H1 (cell line): Measurements from ENCODE around the gene ICA1. TPM values are rescaled to one million over a fixed set of nuclear protein-coding genes. Genes with fewer than 3 reads are reported as not detected.
A peak's percentile ranks its signal among the peaks of the same experiment; 100 is the strongest.

Experiments used
- CTCF ChIA-PET: fragments of 300-600 bp; sonication (Branson Sonifier 250); formaldehyde crosslinking; loops from one replicate; lab custom pipeline; 2021; ENCODE audit not compliant: partially characterized antibody; lab: Charles Lee
- POLR2A ChIA-PET: fragments of 300-600 bp; sonication (Branson Sonifier 250); formaldehyde crosslinking; loops from one replicate; lab custom pipeline; 2021; ENCODE audit warnings: inconsistent platforms; ENCODE audit not compliant: partially characterized antibody; lab: Charles Lee
- DNase-seq, 2 experiments: peaks; one replicate each; pipeline versions ENCODE4 v3.0.0 to v3.0.0-alpha.2; 2010 to 2022; ENCODE audit warnings: low spot score in 2 of 2, low read depth in 1 of 2, mixed read lengths in 1 of 2
- FAIRE-seq: peaks from 2 replicates; lab custom pipeline; 2011; peaks lifted over from hg19 to GRCh38; lab: Jason Lieb, UNC
- H2AFZ ChIP-seq: 2 replicates; pipeline ENCODE4 v1.8.1; 2012; ENCODE audit warnings: low read length, inconsistent platforms
- H2AK5ac ChIP-seq: 2 replicates; pipeline ENCODE4 v1.6.1; 2013; ENCODE audit warnings: low read depth, low read length
- H2BK120ac ChIP-seq: replicated peaks from 2 replicates; pipeline ENCODE3; 2013; ENCODE audit warnings: low read depth, low read length, inconsistent platforms
- H2BK12ac ChIP-seq: 2 replicates; pipeline ENCODE4 v1.6.1; 2013; ENCODE audit warnings: low read depth, low read length
- H2BK15ac ChIP-seq: 2 replicates; pipeline ENCODE4 v1.6.1; 2013; ENCODE audit warnings: low read length
- H2BK20ac ChIP-seq: 2 replicates; pipeline ENCODE4 v1.6.1; 2013; ENCODE audit warnings: low read length
- H2BK5ac ChIP-seq: 2 replicates; pipeline ENCODE4 v1.6.1; 2013; ENCODE audit warnings: low read depth, low read length
- H3K14ac ChIP-seq: 2 replicates; pipeline ENCODE4 v1.6.1; 2013; ENCODE audit warnings: inconsistent platforms; ENCODE audit not compliant: insufficient read length
- H3K18ac ChIP-seq: 2 replicates; pipeline ENCODE4 v1.6.1; 2013; ENCODE audit warnings: low read length; ENCODE audit errors: extremely low read depth
- H3K23ac ChIP-seq: 2 replicates; pipeline ENCODE4 v1.6.1; 2013; ENCODE audit warnings: inconsistent platforms; ENCODE audit not compliant: insufficient read length
- H3K23me2 ChIP-seq: 2 replicates; pipeline ENCODE4 v1.6.1; 2013; ENCODE audit warnings: low read depth, low read length
- H3K27ac ChIP-seq: 2 replicates; pipeline ENCODE4 v1.6.1; 2011; ENCODE audit warnings: low read depth, low read length, inconsistent platforms
- H3K27me3 ChIP-seq, 4 experiments: replicated peaks in 1 of 4; 1 replicate in 1 of 4; 2 replicates in 3 of 4; pipeline versions ENCODE4 v1.6.1 to v1.8.1; 2011 to 2013; ENCODE audit warnings: low read length in 3 of 4, mild to moderate bottlenecking in 3 of 4, inconsistent platforms in 2 of 4, mixed read lengths in 2 of 4, moderate library complexity in 1 of 4; ENCODE audit not compliant: control insufficient read depth in 3 of 4, insufficient read depth in 3 of 4; ENCODE audit errors: extremely low read depth in 1 of 4
- H3K36me3 ChIP-seq, 4 experiments: 2 replicates each; pipeline versions ENCODE4 v1.6.1 to v1.8.1; 2011 to 2013; ENCODE audit warnings: mild to moderate bottlenecking in 4 of 4, low read length in 3 of 4, moderate library complexity in 2 of 4, control low read depth in 1 of 4, inconsistent platforms in 1 of 4; ENCODE audit not compliant: insufficient read depth in 4 of 4, control insufficient read depth in 2 of 4
- H3K4ac ChIP-seq: replicated peaks from 2 replicates; pipeline ENCODE3; 2013; ENCODE audit warnings: low read length, low read depth, mixed read lengths, inconsistent platforms; ENCODE audit not compliant: insufficient read length
- H3K4me1 ChIP-seq, 4 experiments: replicated peaks in 1 of 4; 1 replicate in 1 of 4; 2 replicates in 3 of 4; pipeline versions ENCODE4 v1.6.1 to v1.8.1; 2011 to 2013; ENCODE audit warnings: low read length in 3 of 4, inconsistent platforms in 2 of 4, mixed read lengths in 1 of 4; ENCODE audit not compliant: insufficient read depth in 4 of 4, control insufficient read depth in 3 of 4
- H3K4me2 ChIP-seq, 2 experiments: 2 replicates each; pipeline versions ENCODE4 v1.6.1 to v1.8.1; 2011 to 2013; ENCODE audit warnings: low read depth in 2 of 2, low read length in 2 of 2, control low read depth in 1 of 2, inconsistent platforms in 1 of 2, mild to moderate bottlenecking in 1 of 2; ENCODE audit not compliant: insufficient read depth in 1 of 2
- H3K4me3 ChIP-seq, 4 experiments: fragments of 200-600, 300-600 bp in 1 of 4; sonication (generic), shearing (Covaris generic), sonication (Bioruptor Twin) in 1 of 4; 2 replicates each; pipeline versions ENCODE4 v1.5.1 to v1.8.1; 2011 to 2016; ENCODE audit warnings: low read length in 4 of 4, low read depth in 3 of 4, control low read depth in 2 of 4, inconsistent platforms in 2 of 4, mild to moderate bottlenecking in 2 of 4, mixed read lengths in 1 of 4, moderate library complexity in 1 of 4; ENCODE audit not compliant: insufficient read depth in 2 of 4; ENCODE audit errors: extremely low read depth in 1 of 4
- H3K56ac ChIP-seq: replicated peaks from 2 replicates; pipeline ENCODE3; 2013; ENCODE audit warnings: low read depth, mild to moderate bottlenecking, mixed read lengths, low read length, inconsistent platforms; ENCODE audit not compliant: insufficient read length
- H3K79me1 ChIP-seq: 2 replicates; pipeline ENCODE4 v1.6.1; 2013; ENCODE audit warnings: low read depth, low read length, control low read depth
- H3K79me2 ChIP-seq, 2 experiments: 2 replicates each; pipeline versions ENCODE4 v1.6.1 to v1.8.1; 2012 to 2013; ENCODE audit warnings: low read length in 2 of 2, mild to moderate bottlenecking in 2 of 2, inconsistent platforms in 1 of 2; ENCODE audit not compliant: insufficient read depth in 2 of 2, control insufficient read depth in 1 of 2
- H3K9ac ChIP-seq, 4 experiments: replicated peaks in 1 of 4; 1 replicate in 1 of 4; 2 replicates in 3 of 4; pipeline versions ENCODE4 v1.6.1 to v1.8.1; 2011 to 2013; ENCODE audit warnings: low read depth in 3 of 4, low read length in 3 of 4, control low read depth in 2 of 4, mild to moderate bottlenecking in 2 of 4, moderate library complexity in 2 of 4, inconsistent platforms in 1 of 4; ENCODE audit errors: extremely low read depth in 1 of 4
- H3K9me3 ChIP-seq, 2 experiments: 2 replicates each; pipeline versions ENCODE4 v1.6.1 to v1.8.1; 2012 to 2013; ENCODE audit warnings: mild to moderate bottlenecking in 2 of 2, moderate library complexity in 2 of 2, control low read depth in 1 of 2, inconsistent platforms in 1 of 2, low read depth in 1 of 2, low read length in 1 of 2, mixed read lengths in 1 of 2; ENCODE audit not compliant: insufficient read depth in 2 of 2
- H4K20me1 ChIP-seq, 2 experiments: replicated peaks in 1 of 2; 2 replicates each; pipeline versions ENCODE3 to v1.8.1; 2011 to 2013; ENCODE audit warnings: inconsistent platforms in 2 of 2, low read length in 2 of 2, mild to moderate bottlenecking in 1 of 2; ENCODE audit not compliant: insufficient read depth in 2 of 2, control insufficient read depth in 1 of 2
- H4K5ac ChIP-seq: 2 replicates; pipeline ENCODE4 v1.6.1; 2013; ENCODE audit warnings: low read length, low read depth, mixed read lengths, inconsistent platforms; ENCODE audit not compliant: insufficient read length
- H4K8ac ChIP-seq: 2 replicates; pipeline ENCODE4 v1.8.0; 2013; ENCODE audit warnings: mild to moderate bottlenecking, moderate library complexity, low read length, inconsistent platforms; ENCODE audit not compliant: insufficient read depth; ENCODE audit errors: extremely low read depth
- H4K91ac ChIP-seq: replicated peaks from 2 replicates; pipeline ENCODE3; 2013; ENCODE audit warnings: low read length, mixed read lengths, inconsistent platforms; ENCODE audit not compliant: insufficient read length
- EP300 ChIP-seq, 2 experiments: IDR thresholded peaks; 1 replicate in 1 of 2; 2 replicates in 1 of 2; pipeline ENCODE4 v1.6.1; 2011 to 2012; ENCODE audit warnings: low read depth in 2 of 2, low read length in 2 of 2, mild to moderate bottlenecking in 2 of 2, borderline replicate concordance in 1 of 2, inconsistent platforms in 1 of 2, moderate library complexity in 1 of 2
- MAFK ChIP-seq: IDR thresholded peaks from 2 replicates; pipeline ENCODE4 v1.6.1; 2012; ENCODE audit warnings: low read depth, mild to moderate bottlenecking, improper control_type of control experiment, low read length
- NRF1 ChIP-seq: IDR thresholded peaks from 2 replicates; pipeline ENCODE4 v1.6.1; 2011; ENCODE audit warnings: mild to moderate bottlenecking, low read depth, low read length, improper control_type of control experiment
- POLR2A ChIP-seq, 2 experiments: IDR thresholded peaks; 1 replicate in 1 of 2; 2 replicates in 1 of 2; pipeline ENCODE4 v1.6.1; 2011; ENCODE audit warnings: low read depth in 2 of 2, low read length in 2 of 2, mild to moderate bottlenecking in 2 of 2; ENCODE audit errors: control extremely low read depth in 1 of 2
- POU5F1 ChIP-seq: IDR thresholded peaks from 2 replicates; pipeline ENCODE4 v1.6.1; 2011; ENCODE audit warnings: low read depth, mild to moderate bottlenecking, low read length, moderate library complexity
- RNF2 ChIP-seq: fragments of 200-900, 300-1000 bp; sonication (generic); IDR thresholded peaks from 2 replicates; pipeline ENCODE4 v1.7.1; 2016; ENCODE audit warnings: borderline replicate concordance, low read depth, mild to moderate bottlenecking, antibody characterized with exemption, low read length; ENCODE audit not compliant: poor library complexity, severe bottlenecking; ENCODE audit errors: missing control alignments
- SP1 ChIP-seq: IDR thresholded peaks from 2 replicates; pipeline ENCODE4 v1.6.1; 2011; ENCODE audit warnings: low read depth, low read length
- SP2 ChIP-seq: IDR thresholded peaks from 2 replicates; pipeline ENCODE4 v1.6.1; 2012; ENCODE audit warnings: mild to moderate bottlenecking, low read length, inconsistent platforms
- TEAD4 ChIP-seq: IDR thresholded peaks from 2 replicates; pipeline ENCODE4 v1.6.1; 2012; ENCODE audit warnings: low read depth, low read length, inconsistent platforms, mixed read lengths
- WGBS, 2 experiments: shearing (Covaris generic) in 1 of 2; methylation state at CpG; one replicate each; pipeline versions ENCODE4 v1.1.6 to v1.1.7; 2013 to 2015; ENCODE audit warnings: low lambda C conversion rate in 2 of 2, mixed read lengths in 2 of 2, inconsistent platforms in 1 of 2, low coverage in 1 of 2, missing lambda C conversion rate in 1 of 2; ENCODE audit not compliant: insufficient replicate concordance in 2 of 2, insufficient coverage in 1 of 2, insufficient read length in 1 of 2; ENCODE audit errors: extremely low coverage in 1 of 2, missing lambda C conversion rate in 1 of 2; 5-methylcytosine and 5-hydroxymethylcytosine counted together
- polyA plus RNA-seq, 7 experiments: library from polyadenylated mRNA; depleted of rRNA in 3 of 7; stranded (reverse) in 5 of 7; unstranded in 2 of 7; fragments of >200 nt in 5 of 7; fragments of 200-250 nt in 2 of 7; gene quantifications; 1 replicate in 5 of 7; 2 replicates in 1 of 7; 4 replicates in 1 of 7; pipeline versions ENCODE4 v1.2.1 to v1.2.3, GENCODE V29; 2011 to 2013; ENCODE audit warnings: missing spikeins in 2 of 7, mixed read lengths in 2 of 7
- total RNA-seq: library from RNA; stranded (reverse); fragmentation: NEBNext Ultra II Directional; extraction: Animal tissue kit (Norgen Biotek cat#: 25700); gene quantifications from 2 replicates; pipeline ENCODE4 v1.2.1, GENCODE V29; 2021

Gene ICA1
- total and polyA plus RNA-seq, 2 of the 8 experiments (the other 6 are each of a cell fraction or from before 2014, with no cell fraction given) = 14.9 to 37.1 TPM

- no peak for FAIRE-seq
- Histone ChIP-seq H3K4me1 (peaks cover 0 to 16% (median 6%) of the 10 kb centered on the region in 4 experiments; a peak in 3 of 7 replicates), H3K14ac (no peak overlapping the region), H2AK5ac (no peak overlapping the region), H3K4me2 (0 out of 4 replicates have a peak overlapping the region, but pooled peaks of 1 of the 2 experiments have one; percentile 26), H3K4ac (no peak overlapping the region), H3K56ac (no peak overlapping the region), H3K27ac (no peak overlapping the region), H4K91ac (no peak overlapping the region), H3K36me3 (no peaks in the 10 kb centered on the region), H2BK20ac (no peak overlapping the region), H4K8ac (no peak overlapping the region), H3K27me3 (no peaks in the 10 kb centered on the region), H2BK15ac (no peak overlapping the region), H3K79me1 (no peaks in the 10 kb centered on the region), H2AFZ (no peak overlapping the region), H3K18ac (no peak overlapping the region), H3K23me2 (no peaks in the 10 kb centered on the region; the same call in 1 of the 2 replicates), H3K23ac (no peak overlapping the region), H4K5ac (no peak overlapping the region), H3K79me2 (no peaks in the 10 kb centered on the region), H2BK120ac (no peak overlapping the region), H3K9ac (no peak overlapping the region), H3K9me3 (no peaks in the 10 kb centered on the region), H4K20me1 (no peaks in the 10 kb centered on the region), H3K4me3 (no peak overlapping the region), H2BK12ac (no peak overlapping the region), H2BK5ac (no peak overlapping the region)
- DNase-seq = no peak
- ChIA-PET CTCF (interaction anchor here (0.7 to 1.0 kb wide), 2 partner anchors 8 to 59 kb away, joined by 3 read pairs; no protein-coding TSS in a partner anchor), POLR2A (interaction anchor here (1.1 kb wide), 1 partner anchor 129 kb away, joined by 3 read pairs; no protein-coding TSS in a partner anchor)
- 80% methylated on average over 12 of the region's 12 CpGs; no CpG with 5 or more reads in 1 of the 2 experiments for WGBS, 2 experiments
- no peak for TF ChIP-seq EP300 (IDR thresholded peaks at IDR 0.05; ENCODE audit: borderline replicate concordance in 1 of 2, low read depth in 2 of 2, low read length in 2 of 2)
- no peak for TF ChIP-seq SP1
- no peak for TF ChIP-seq POU5F1
- no peak for TF ChIP-seq SP2
- TF ChIP-seq POLR2A (IDR thresholded peaks at IDR 0.05; ENCODE audit: control extremely low read depth in 1 of 2, low read depth in 2 of 2, low read length in 2 of 2) = no peak
- no peak for TF ChIP-seq RNF2
- TF ChIP-seq MAFK = no peak
- no peak for TF ChIP-seq NRF1
- no peak for TF ChIP-seq TEAD4
These were observed 115.7 kb downstream of the ICA1 start for GRCh38 chr7:8146106-8146787.
